HG03280 (cell line): ENCODE data around the gene ASPG.

ENCODE experiments used
- ATAC-seq: cut with Tn5 transposase; IDR thresholded peaks from one replicate; pipeline ENCODE4 v1.9.1; 2021; ENCODE audit warnings: mild to moderate bottlenecking, moderate library complexity; ENCODE audit not compliant: unreplicated experiment

ASPG gene

GRCh38 chr14:104075530-104076151, 9.9 kb upstream of the ASPG start:
- ATAC-seq = no peak

- no peak for ATAC-seq
These were observed 8.8 kb upstream of the ASPG start for GRCh38 chr14:104076743-104077142.

GRCh38 chr14:104078031-104078455, 7.5 kb upstream of the ASPG start:
- ATAC-seq = peak; percentile 87

- ATAC-seq = no peak
These were observed 4.9 kb upstream of the ASPG start for GRCh38 chr14:104080376-104081260.

- ATAC-seq = no peak
These were observed 4.2 kb upstream of the ASPG start for GRCh38 chr14:104081261-104081835.

- no peak for ATAC-seq
These were observed 3.5 kb upstream of the ASPG start for GRCh38 chr14:104081951-104082464.

- no peak for ATAC-seq
These were observed 2.7 kb upstream of the ASPG start for GRCh38 chr14:104082807-104083206.

GRCh38 chr14:104084251-104085002, 1.1 kb upstream of the ASPG start:
- ATAC-seq = no peak

GRCh38 chr14:104085889-104086201, 345 bp downstream of the ASPG start:
- no peak for ATAC-seq

GRCh38 chr14:104086210-104086660, 735 bp downstream of the ASPG start:
- no peak for ATAC-seq

GRCh38 chr14:104086661-104087461, 1.4 kb downstream of the ASPG start:
- ATAC-seq = no peak

- ATAC-seq = no peak
These were observed 2.0 kb downstream of the ASPG start for GRCh38 chr14:104087505-104087904.

- no peak for ATAC-seq
These were observed 2.7 kb downstream of the ASPG start for GRCh38 chr14:104087981-104088850.

GRCh38 chr14:104090071-104090748, 4.7 kb downstream of the ASPG start:
- no peak for ATAC-seq

- no peak for ATAC-seq
These were observed 5.8 kb downstream of the ASPG start for GRCh38 chr14:104091061-104091926.

- no peak for ATAC-seq
These were observed 6.6 kb downstream of the ASPG start for GRCh38 chr14:104091927-104092771.

- ATAC-seq = no peak
These were observed 7.4 kb downstream of the ASPG start for GRCh38 chr14:104092931-104093365.
